Nephron progenitor cell (in vitro differentiated cells): ENCODE measurements around the gene GALNT10.
A peak's percentile ranks its signal among the peaks of the same experiment; 100 is the strongest.

Source experiments
- DNase-seq: peaks from one replicate; pipeline ENCODE4 v3.0.0; 2021
- H3K27ac Mint-ChIP-seq: 2 replicates; pipeline ENCODE4 v1.8.0; 2021; ENCODE audit warnings: mild to moderate bottlenecking, moderate library complexity, mixed read lengths
- H3K27me3 Mint-ChIP-seq: 2 replicates; pipeline ENCODE4 v1.8.0; 2021; ENCODE audit warnings: mild to moderate bottlenecking, low read depth, mixed read lengths; ENCODE audit not compliant: poor library complexity
- H3K36me3 Mint-ChIP-seq: 2 replicates; pipeline ENCODE4 v1.8.0; 2021; ENCODE audit warnings: low read depth, mixed read lengths
- H3K4me1 Mint-ChIP-seq: 2 replicates; pipeline ENCODE4 v1.8.0; 2021; ENCODE audit warnings: mixed read lengths
- H3K4me3 Mint-ChIP-seq: 2 replicates; pipeline ENCODE4 v1.8.0; 2021; ENCODE audit warnings: mild to moderate bottlenecking, moderate library complexity, mixed read lengths
- H3K9me3 Mint-ChIP-seq: 2 replicates; pipeline ENCODE4 v1.8.0; 2021; ENCODE audit warnings: mild to moderate bottlenecking, moderate library complexity, mixed read lengths
- CTCF ChIP-seq: fragments of 200-600 bp; sonication (generic); IDR thresholded peaks from 2 replicates; pipeline ENCODE4 v1.5.0; 2021; ENCODE audit warnings: antibody characterized with exemption

The GALNT10 gene

GRCh38 chr5:154164249-154164581, 26.3 kb upstream of the GALNT10 start:
- TF ChIP-seq CTCF: no peak
- Mint-ChIP-seq H3K27me3 (peaks cover 76% of the 10 kb centered on the region), H3K4me1 (peaks cover 71% of the 10 kb centered on the region), H3K36me3 (no peaks in the 10 kb centered on the region), H3K4me3 (no peak overlapping the region), H3K9me3 (no peaks in the 10 kb centered on the region), H3K27ac (no peak overlapping the region)
- DNase-seq: no peak

GRCh38 chr5:154165886-154166285, 24.6 kb upstream of the GALNT10 start:
- peak overlapping the region; percentile 15 for H3K27ac Mint-ChIP-seq
- no peaks in the 10 kb centered on the region for H3K36me3 Mint-ChIP-seq
- DNase-seq: peak; percentile 70
- peaks cover 79% of the 10 kb centered on the region for H3K4me1 Mint-ChIP-seq
- peaks cover 75% of the 10 kb centered on the region for H3K27me3 Mint-ChIP-seq
- H3K9me3 Mint-ChIP-seq: no peaks in the 10 kb centered on the region
- TF ChIP-seq CTCF: no peak
- H3K4me3 Mint-ChIP-seq: no peak overlapping the region

- H3K4me1 Mint-ChIP-seq: peaks cover 79% of the 10 kb centered on the region
- peak overlapping the region; percentile 31 for H3K4me3 Mint-ChIP-seq
- no peaks in the 10 kb centered on the region for H3K36me3 Mint-ChIP-seq
- no peak for TF ChIP-seq CTCF
- no peak overlapping the region for H3K27ac Mint-ChIP-seq
- H3K27me3 Mint-ChIP-seq: peaks cover 64% of the 10 kb centered on the region
- DNase-seq: no peak
- H3K9me3 Mint-ChIP-seq: no peaks in the 10 kb centered on the region
These were observed 23.4 kb upstream of the GALNT10 start for GRCh38 chr5:154166901-154167791.

- peaks cover 71% of the 10 kb centered on the region for H3K4me1 Mint-ChIP-seq
- H3K4me3 Mint-ChIP-seq: no peak overlapping the region
- no peak for DNase-seq
- H3K27ac Mint-ChIP-seq: no peak overlapping the region
- no peak for TF ChIP-seq CTCF
- H3K27me3 Mint-ChIP-seq: peaks cover 65% of the 10 kb centered on the region
- no peaks in the 10 kb centered on the region for H3K9me3 Mint-ChIP-seq
- H3K36me3 Mint-ChIP-seq: no peaks in the 10 kb centered on the region
These were observed 22.1 kb upstream of the GALNT10 start for GRCh38 chr5:154168395-154168794.

GRCh38 chr5:154172785-154173184, 17.7 kb upstream of the GALNT10 start:
- Mint-ChIP-seq H3K4me1 (peaks cover 53% of the 10 kb centered on the region), H3K9me3 (no peaks in the 10 kb centered on the region), H3K27me3 (peaks cover 64% of the 10 kb centered on the region)

More at GRCh38 chr5:154172785-154173184, 17.7 kb upstream of the GALNT10 start:
- TF ChIP-seq CTCF: no peak
- Mint-ChIP-seq H3K27ac (no peak overlapping the region), H3K36me3 (no peaks in the 10 kb centered on the region), H3K4me3 (no peak overlapping the region)
- DNase-seq: no peak
